ENCODE measurements around the gene SGMS1.

- TF ChIP-seq EZH2 (IDR thresholded peaks at IDR 0.05; ENCODE audit: low read length): no peak
- TF ChIP-seq, protein P1, sequence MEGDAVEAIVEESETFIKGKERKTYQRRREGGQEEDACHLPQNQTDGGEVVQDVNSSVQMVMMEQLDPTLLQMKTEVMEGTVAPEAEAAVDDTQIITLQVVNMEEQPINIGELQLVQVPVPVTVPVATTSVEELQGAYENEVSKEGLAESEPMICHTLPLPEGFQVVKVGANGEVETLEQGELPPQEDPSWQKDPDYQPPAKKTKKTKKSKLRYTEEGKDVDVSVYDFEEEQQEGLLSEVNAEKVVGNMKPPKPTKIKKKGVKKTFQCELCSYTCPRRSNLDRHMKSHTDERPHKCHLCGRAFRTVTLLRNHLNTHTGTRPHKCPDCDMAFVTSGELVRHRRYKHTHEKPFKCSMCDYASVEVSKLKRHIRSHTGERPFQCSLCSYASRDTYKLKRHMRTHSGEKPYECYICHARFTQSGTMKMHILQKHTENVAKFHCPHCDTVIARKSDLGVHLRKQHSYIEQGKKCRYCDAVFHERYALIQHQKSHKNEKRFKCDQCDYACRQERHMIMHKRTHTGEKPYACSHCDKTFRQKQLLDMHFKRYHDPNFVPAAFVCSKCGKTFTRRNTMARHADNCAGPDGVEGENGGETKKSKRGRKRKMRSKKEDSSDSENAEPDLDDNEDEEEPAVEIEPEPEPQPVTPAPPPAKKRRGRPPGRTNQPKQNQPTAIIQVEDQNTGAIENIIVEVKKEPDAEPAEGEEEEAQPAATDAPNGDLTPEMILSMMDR (optimal IDR thresholded peaks at IDR 0.05 in 1 of 3, IDR thresholded peaks at IDR 0.05 in 1 of 3, conservative IDR thresholded peaks at IDR 0.05 in 1 of 3; ENCODE audit: extremely low read depth in 1 of 3, insufficient read depth in 2 of 3, low read length in 3 of 3): no peak
Observed at GRCh38 chr10:50613150-50613549, 10.6 kb downstream of the SGMS1 start.
